H4 (cell line): ENCODE measurements around the gene TGFBR1. TPM values are rescaled to one million over a fixed set of nuclear protein-coding genes. Genes with fewer than 3 reads are reported as not detected.
"Not testable (repeated sequence)": the region's sequence is repeated elsewhere in the genome, so short reads cannot be mapped to it uniquely, and the experiment has no call there.

ENCODE experiments used
- DNase-seq: peaks from one replicate; pipeline ENCODE4 v3.0.0-alpha.2; 2015; ENCODE audit warnings: low spot score
- total RNA-seq: library from RNA; depleted of rRNA; stranded (reverse); fragments of >200 nt; shearing (Covaris generic); gene quantifications from 2 replicates; pipeline ENCODE4 v1.2.3, GENCODE V29; 2014; rRNA removed

TGFBR1 gene
- total RNA-seq, 1 experiment from 2014 or later: 35.7 TPM

DNA sequence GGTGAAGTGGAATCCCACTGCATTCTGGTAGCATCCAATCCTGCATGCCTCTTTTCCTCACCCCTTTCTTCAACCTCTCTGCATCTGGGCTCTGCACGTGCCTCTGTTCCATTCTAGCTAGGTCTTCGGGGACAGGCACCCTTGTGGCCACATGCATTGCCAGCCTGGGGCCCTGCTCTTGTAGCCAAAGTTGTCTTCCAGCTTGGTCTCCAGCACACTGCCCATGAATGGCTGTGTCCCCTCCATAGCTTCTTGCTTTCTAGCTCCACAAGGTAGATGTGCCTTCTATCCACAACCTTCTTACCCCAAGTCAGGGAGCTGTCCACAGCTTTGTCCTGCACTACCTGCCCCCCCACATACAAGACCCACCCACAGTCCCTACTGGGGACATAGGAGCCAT, 84.3 kb downstream of the TGFBR1 start:
- DNase-seq: no peak

GRCh38 chr9:99189887-99190596, 85.1 kb downstream of the TGFBR1 start:
- DNase-seq: no peak

GRCh38 chr9:99190597-99191283, 85.8 kb downstream of the TGFBR1 start:
- DNase-seq: no peak

DNA sequence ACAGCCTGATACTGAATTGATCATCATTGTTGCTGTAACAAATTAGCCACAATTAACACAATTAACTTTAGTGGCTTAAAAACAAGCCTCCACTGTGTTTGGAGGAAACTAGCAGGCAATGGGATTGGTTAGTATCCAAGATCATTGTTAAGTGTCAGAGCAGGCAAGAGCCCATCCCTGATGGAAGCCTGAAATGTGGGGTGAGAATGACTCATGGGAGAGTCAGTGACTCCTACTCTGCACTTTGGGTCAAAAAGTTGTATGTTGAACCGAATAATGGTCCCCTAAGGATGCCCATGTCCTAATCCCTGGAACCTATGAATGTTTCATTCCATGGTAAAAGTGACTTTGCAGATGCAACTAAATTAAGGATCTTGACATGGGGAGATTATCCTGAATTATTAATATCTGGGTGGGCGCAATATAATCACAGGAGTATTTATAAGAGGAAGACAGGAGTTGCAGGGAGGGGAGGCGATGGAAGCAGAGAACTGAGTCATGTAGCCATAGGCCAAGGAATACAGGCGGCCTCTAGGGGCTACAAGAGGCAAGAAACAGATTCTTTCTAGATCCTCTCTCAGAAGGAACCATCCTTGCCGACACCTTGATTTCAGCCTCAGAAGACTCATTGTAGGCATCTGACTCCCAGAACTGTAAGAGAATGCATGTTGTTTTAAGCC, 88.0 kb downstream of the TGFBR1 start:
- DNase-seq: no peak

DNA sequence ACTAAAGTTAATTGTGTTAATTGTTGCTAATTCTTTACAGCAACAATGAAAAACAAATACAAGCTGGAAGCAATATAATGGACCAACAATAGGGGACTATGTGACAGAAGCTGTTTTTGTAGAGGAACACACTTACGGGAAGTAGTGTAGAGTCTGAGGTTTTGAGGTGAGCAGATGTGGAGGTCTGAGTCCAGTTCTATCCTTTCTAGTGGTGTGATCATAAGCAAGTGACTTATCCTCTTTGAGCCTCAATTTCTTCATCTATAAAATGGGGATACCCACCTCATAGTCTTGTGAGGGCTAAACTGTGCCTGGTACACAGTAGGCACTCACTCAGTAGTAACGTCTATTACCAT, 88.5 kb downstream of the TGFBR1 start:
- no peak for DNase-seq

- DNase-seq: not testable (repeated sequence)
These were observed 91.6 kb downstream of the TGFBR1 start for GRCh38 chr9:99196484-99196883.

- no peak for DNase-seq
These were observed 92.3 kb downstream of the TGFBR1 start for GRCh38 chr9:99197124-99197630.

GRCh38 chr9:99197987-99198386, 93.1 kb downstream of the TGFBR1 start:
- DNase-seq: no peak

GRCh38 chr9:99199938-99200539, 95.1 kb downstream of the TGFBR1 start:
- DNase-seq: no peak

DNA sequence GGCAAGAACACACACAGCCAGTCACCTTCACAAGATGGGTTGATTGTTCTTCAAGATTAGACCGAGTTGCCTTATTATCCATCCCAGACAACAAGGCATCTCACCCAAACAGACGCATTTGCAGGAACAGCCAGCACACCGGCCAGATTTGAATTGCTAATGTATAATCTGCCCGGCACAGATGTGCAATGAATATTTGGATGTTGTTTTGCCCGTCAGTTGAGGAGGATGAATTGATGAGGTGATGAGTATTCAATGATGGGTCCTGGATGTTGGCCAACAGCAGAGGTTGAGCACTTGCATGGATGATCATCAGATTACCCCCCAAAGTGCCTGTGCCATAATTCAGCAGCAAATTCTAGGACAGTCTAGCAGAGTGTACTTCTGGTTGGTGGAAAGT, 96.7 kb downstream of the TGFBR1 start:
- no peak for DNase-seq

Other genes with a start within 250 kb of the TGFBR1 start
- 1.6 and 1.8 TPM in 2 replicates for gene COL15A1, start 161.2 kb upstream of the TGFBR1 start, total RNA-seq
- 39.9 and 56.6 TPM in 2 replicates for gene ALG2, start 116.8 kb downstream of the TGFBR1 start, total RNA-seq
- 196 and 227 TPM in 2 replicates for gene SEC61B, start 117.2 kb downstream of the TGFBR1 start, total RNA-seq